BJ (cell line): ENCODE measurements around the gene TNFRSF19. TPM values are rescaled to one million over a fixed set of nuclear protein-coding genes. Genes with fewer than 3 reads are reported as not detected.
A peak's percentile ranks its signal among the peaks of the same experiment; 100 is the strongest.

Source experiments
- CTCF ChIA-PET: fragments of 350-600 bp; formaldehyde crosslinking; extraction: SDS; loops from one replicate; lab custom pipeline; 2021; ENCODE audit warnings: antibody characterized with exemption, inconsistent platforms; lab: Yijun Ruan, JAX
- POLR2A ChIA-PET: fragments of 300-600 bp; sonication (Branson Sonifier 250); formaldehyde crosslinking; extraction: SDS; loops from one replicate; lab custom pipeline; 2021; ENCODE audit warnings: antibody characterized with exemption; lab: Charles Lee
- DNase-seq: peaks from one replicate; pipeline ENCODE4 v3.0.0-alpha.2; 2011; ENCODE audit warnings: low read depth
- H3K27me3 ChIP-seq: 2 replicates; pipeline ENCODE4 v1.6.0; 2011; ENCODE audit warnings: low read length; ENCODE audit not compliant: control insufficient read depth, insufficient read depth
- H3K36me3 ChIP-seq: 2 replicates; pipeline ENCODE4 v1.5.1; 2011; ENCODE audit warnings: low read length; ENCODE audit not compliant: control insufficient read depth, insufficient read depth
- H3K4me3 ChIP-seq: 2 replicates; pipeline ENCODE4 v1.5.1; 2011; ENCODE audit warnings: low read depth, mild to moderate bottlenecking, control low read depth, low read length
- CTCF ChIP-seq: IDR thresholded peaks from 2 replicates; pipeline ENCODE4 v1.5.1; 2011; ENCODE audit warnings: low read depth, mild to moderate bottlenecking, control low read depth, inconsistent platforms, low read length, moderate library complexity; ENCODE audit not compliant: insufficient read depth
- polyA plus RNA-seq: library from polyadenylated mRNA; depleted of rRNA; stranded (reverse); fragments of >200 nt; gene quantifications from 2 replicates; pipeline ENCODE4 v1.2.3, GENCODE V29; 2011; rRNA removed

TNFRSF19 gene
- polyA plus RNA-seq, 1 experiment = 14.8 TPM

GRCh38 chr13:23723471-23723870 is 153.3 kb downstream of the TNFRSF19 start:
- no peak for TF ChIP-seq CTCF
- ChIA-PET CTCF (interaction anchor here (1.1 to 1.8 kb wide), 2 partner anchors 20 to 256 kb away, joined by 4 to 5 read pairs; no protein-coding TSS in a partner anchor), POLR2A (no interaction called here)

DNA sequence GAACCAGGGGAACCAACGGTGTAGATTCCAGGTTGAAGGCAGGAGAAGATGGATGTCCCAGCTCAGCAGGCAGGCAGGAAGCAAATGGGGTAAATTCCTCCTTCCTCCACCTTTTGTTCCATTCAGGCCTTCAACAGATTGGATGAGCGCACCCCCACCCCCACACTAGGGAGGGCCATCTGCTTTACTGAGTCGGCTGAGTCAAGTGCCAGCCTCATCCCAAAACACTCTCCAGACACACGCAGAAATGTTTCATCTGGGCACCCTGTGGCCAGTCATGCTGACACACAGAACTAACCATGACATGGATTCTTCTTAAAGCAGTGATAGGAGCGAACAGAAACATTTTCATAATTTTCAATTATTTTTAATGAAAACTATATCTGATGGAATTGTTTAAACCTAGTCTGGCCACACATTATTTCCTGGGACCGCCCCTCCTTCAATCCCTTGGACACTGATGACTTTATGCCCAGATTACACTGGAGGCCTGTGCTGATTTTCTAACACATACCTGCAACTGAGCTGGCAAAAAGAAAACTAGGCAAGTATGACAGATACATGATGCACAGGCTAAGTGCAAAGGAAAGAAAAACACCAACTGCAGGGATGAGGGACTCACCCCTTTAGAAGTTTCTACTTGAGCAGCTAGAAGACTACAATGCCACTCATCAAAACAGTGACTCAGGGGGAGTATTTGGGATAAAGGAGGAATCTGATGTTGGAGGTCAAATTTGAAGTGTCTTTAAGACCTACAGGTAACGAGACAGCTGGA is 154.2 kb downstream of the TNFRSF19 start:
- no peak for TF ChIP-seq CTCF
- DNase-seq = no peak
- ChIA-PET CTCF (interaction anchor here (1.1 to 1.8 kb wide), 3 partner anchors 15 to 257 kb away, joined by 4 to 5 read pairs (median 4); no protein-coding TSS in a partner anchor), POLR2A (interaction anchor here (0.6 kb wide), 1 partner anchor 257 kb away, joined by 3 read pairs; no protein-coding TSS in a partner anchor)
- no peaks in the 10 kb centered on the region; the same call in 1 of the 2 replicates for H3K36me3 ChIP-seq
- no peak overlapping the region for H3K4me3 ChIP-seq
- no peaks in the 10 kb centered on the region for H3K27me3 ChIP-seq

More at GRCh38 chr13:23723471-23723870, 153.3 kb downstream of the TNFRSF19 start:
- peak; percentile 26 for DNase-seq
- H3K4me3 ChIP-seq = no peak overlapping the region
- no peaks in the 10 kb centered on the region for H3K36me3 ChIP-seq
- H3K27me3 ChIP-seq = no peaks in the 10 kb centered on the region

Other genes with a start within 250 kb of the TNFRSF19 start
- gene SACS, start 136.7 kb upstream of the TNFRSF19 start, polyA plus RNA-seq = 17.0 and 23.1 TPM in 2 replicates